WTC11 (cell line): ENCODE data around the gene TXNIP. TPM values are rescaled to one million over a fixed set of nuclear protein-coding genes. Genes with fewer than 3 reads are reported as not detected.

ENCODE experiments used
- ATAC-seq: fragments of 200-7000 bp; cut with Tn5 transposase; 2 replicates; pipeline ENCODE4 v1.10.0; 2021; ENCODE audit warnings: mild to moderate bottlenecking, moderate library complexity
- Bru-seq: library from RNA; stranded (reverse); fragments of 400-500 nt; gene quantifications from one replicate; lab custom pipeline; 2021; lab: Mats Ljungman, UMichigan
- CTCF ChIA-PET: fragments of 300-600 bp; sonication (Branson Sonifier 250); formaldehyde crosslinking; loops from one replicate; lab custom pipeline; 2021; ENCODE audit warnings: antibody characterized with exemption; lab: Charles Lee
- POLR2A ChIA-PET: fragments of 350-600 bp; sonication (Branson Sonifier 250); formaldehyde crosslinking; loops from one replicate; lab custom pipeline; 2021; ENCODE audit warnings: antibody characterized with exemption; lab: Charles Lee
- DNase-seq: peaks from one replicate; pipeline ENCODE4 v3.0.0; 2021; ENCODE audit warnings: low spot score
- H3K27ac Mint-ChIP-seq: 2 replicates; pipeline ENCODE4 v1.8.0; 2021; ENCODE audit warnings: mixed read lengths
- H3K27me3 Mint-ChIP-seq: 2 replicates; pipeline ENCODE4 v1.8.0; 2021; ENCODE audit warnings: low read depth, mild to moderate bottlenecking, moderate library complexity, mixed read lengths
- H3K36me3 Mint-ChIP-seq: 2 replicates; pipeline ENCODE4 v1.8.0; 2021; ENCODE audit warnings: mixed read lengths
- H3K4me1 Mint-ChIP-seq: 2 replicates; pipeline ENCODE4 v1.8.0; 2022; ENCODE audit warnings: mixed read lengths
- H3K4me3 Mint-ChIP-seq: 2 replicates; pipeline ENCODE4 v1.8.0; 2021; ENCODE audit warnings: mild to moderate bottlenecking, moderate library complexity, mixed read lengths
- H3K9me3 Mint-ChIP-seq: 2 replicates; pipeline ENCODE4 v1.8.0; 2021; ENCODE audit warnings: mixed read lengths
- CREM ChIP-seq: sonication (generic); formaldehyde crosslinking; IDR thresholded peaks from 2 replicates; pipeline ENCODE4 v1.8.1; 2022; ENCODE audit warnings: mild to moderate bottlenecking, missing genetic modification reagents, moderate library complexity
- ETV6 ChIP-seq: sonication (generic); formaldehyde crosslinking; IDR thresholded peaks from 2 replicates; pipeline ENCODE4 v1.8.1; 2022; ENCODE audit warnings: mild to moderate bottlenecking, missing genetic modification reagents
- FOXK1 ChIP-seq: sonication (generic); formaldehyde crosslinking; IDR thresholded peaks from 2 replicates; pipeline ENCODE4 v1.8.0; 2022; ENCODE audit warnings: mild to moderate bottlenecking, moderate library complexity, missing genetic modification reagents
- OVOL2 ChIP-seq: fragments of 250-450 bp; sonication (Bioruptor Pico); IDR thresholded peaks from 2 replicates; pipeline ENCODE4 v1.9.0; 2021; ENCODE audit warnings: mild to moderate bottlenecking, borderline replicate concordance
- SOX15 ChIP-seq: fragments of 250-450 bp; sonication (Bioruptor Pico); IDR thresholded peaks from 2 replicates; pipeline ENCODE4 v1.9.0; 2021; ENCODE audit warnings: mild to moderate bottlenecking
- TEAD1 ChIP-seq: sonication (generic); formaldehyde crosslinking; IDR thresholded peaks from 2 replicates; pipeline ENCODE4 v1.8.0; 2022; ENCODE audit warnings: mild to moderate bottlenecking, missing genetic modification reagents
- TP53 ChIP-seq: sonication (generic); formaldehyde crosslinking; IDR thresholded peaks from 2 replicates; pipeline ENCODE4 v1.8.1; 2023; ENCODE audit warnings: mild to moderate bottlenecking, missing genetic modification reagents
- ZNF232 ChIP-seq: sonication (generic); formaldehyde crosslinking; IDR thresholded peaks from 2 replicates; pipeline ENCODE4 v1.8.0; 2022; ENCODE audit warnings: mild to moderate bottlenecking, missing genetic modification reagents
- ZNF317 ChIP-seq: sonication (generic); formaldehyde crosslinking; IDR thresholded peaks from 2 replicates; pipeline ENCODE4 v1.8.1; 2023; ENCODE audit warnings: low read depth, mild to moderate bottlenecking, moderate library complexity, missing genetic modification reagents, borderline replicate concordance
- long read RNA-seq, 3 experiments: library from RNA in 1 of 3; library from capped mRNA in 1 of 3; library from polyadenylated mRNA in 1 of 3; unstranded in 2 of 3; stranded (forward) in 1 of 3; transcript quantifications; one replicate each; pipeline ENCODE4 v2.0.0, GENCODE V29; 2021
- total RNA-seq: library from RNA; stranded (reverse); gene quantifications from 3 replicates; pipeline ENCODE4 v1.2.3, GENCODE V29; 2021
- TF ChIP-seq, protein P1 (sequence below): sonication (generic); formaldehyde crosslinking; IDR thresholded peaks from 2 replicates; pipeline ENCODE4 v1.8.1; 2023; ENCODE audit warnings: mild to moderate bottlenecking, missing genetic modification reagents, borderline replicate concordance
- TF ChIP-seq, protein P2 (sequence below): fragments of 250-450 bp; sonication (Bioruptor Pico); IDR thresholded peaks from 2 replicates; pipeline ENCODE4 v2.1.2; 2022; ENCODE audit warnings: mild to moderate bottlenecking, moderate library complexity
- TF ChIP-seq, protein P3 (sequence below): sonication (generic); formaldehyde crosslinking; IDR thresholded peaks from 2 replicates; pipeline ENCODE4 v1.8.0; 2023; ENCODE audit warnings: mild to moderate bottlenecking, missing genetic modification reagents
- TF ChIP-seq, protein P4 (sequence below): sonication (generic); formaldehyde crosslinking; IDR thresholded peaks from 2 replicates; pipeline ENCODE4 v1.8.0; 2022; ENCODE audit warnings: mild to moderate bottlenecking, missing genetic modification reagents
- TF ChIP-seq, protein P5 (sequence below): sonication (generic); formaldehyde crosslinking; IDR thresholded peaks from 2 replicates; pipeline ENCODE4 v1.8.0; 2022; ENCODE audit warnings: mild to moderate bottlenecking, missing genetic modification reagents
- TF ChIP-seq, protein P6 (sequence below): fragments of 250-450 bp; sonication (Bioruptor Pico); IDR thresholded peaks from 2 replicates; pipeline ENCODE4 v1.9.0; 2021; ENCODE audit warnings: moderate library complexity, mild to moderate bottlenecking, inconsistent platforms, borderline replicate concordance
- TF ChIP-seq, protein P7 (sequence below): fragments of 200-600 bp; IDR thresholded peaks from 2 replicates; pipeline ENCODE4 v1.8.0; 2022; ENCODE audit warnings: antibody characterized with exemption

The TXNIP gene, protein sequence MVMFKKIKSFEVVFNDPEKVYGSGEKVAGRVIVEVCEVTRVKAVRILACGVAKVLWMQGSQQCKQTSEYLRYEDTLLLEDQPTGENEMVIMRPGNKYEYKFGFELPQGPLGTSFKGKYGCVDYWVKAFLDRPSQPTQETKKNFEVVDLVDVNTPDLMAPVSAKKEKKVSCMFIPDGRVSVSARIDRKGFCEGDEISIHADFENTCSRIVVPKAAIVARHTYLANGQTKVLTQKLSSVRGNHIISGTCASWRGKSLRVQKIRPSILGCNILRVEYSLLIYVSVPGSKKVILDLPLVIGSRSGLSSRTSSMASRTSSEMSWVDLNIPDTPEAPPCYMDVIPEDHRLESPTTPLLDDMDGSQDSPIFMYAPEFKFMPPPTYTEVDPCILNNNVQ
- 56.7 to 76.8 TPM (median 73.8 TPM) in 3 replicates for total RNA-seq
- Bru-seq, nascent RNA, result percentile 100 among the genes with signal in this experiment
- long read RNA-seq, experiment 1, transcript TXNIP-204 (8 exons, 2,926 nt), result major isoform, 50 of 62 reads
- long read RNA-seq, experiment 1, partial matches to known transcripts, result 6 of 62 reads
- long read RNA-seq, experiment 1, other reads (novel, unspliced or antisense), result 6 of 62 reads
- long read RNA-seq, experiment 2, transcript TXNIP-204 (8 exons, 2,926 nt), result major isoform, 53 of 77 reads
- long read RNA-seq, experiment 2, partial matches to known transcripts, result 9 of 77 reads
- long read RNA-seq, experiment 2, other reads (novel, unspliced or antisense), result 13 of 77 reads
- long read RNA-seq, experiment 3, partial matches to known transcripts, result 0 of 2 reads
- long read RNA-seq, experiment 3, other reads (novel, unspliced or antisense), result 0 of 2 reads

DNA sequence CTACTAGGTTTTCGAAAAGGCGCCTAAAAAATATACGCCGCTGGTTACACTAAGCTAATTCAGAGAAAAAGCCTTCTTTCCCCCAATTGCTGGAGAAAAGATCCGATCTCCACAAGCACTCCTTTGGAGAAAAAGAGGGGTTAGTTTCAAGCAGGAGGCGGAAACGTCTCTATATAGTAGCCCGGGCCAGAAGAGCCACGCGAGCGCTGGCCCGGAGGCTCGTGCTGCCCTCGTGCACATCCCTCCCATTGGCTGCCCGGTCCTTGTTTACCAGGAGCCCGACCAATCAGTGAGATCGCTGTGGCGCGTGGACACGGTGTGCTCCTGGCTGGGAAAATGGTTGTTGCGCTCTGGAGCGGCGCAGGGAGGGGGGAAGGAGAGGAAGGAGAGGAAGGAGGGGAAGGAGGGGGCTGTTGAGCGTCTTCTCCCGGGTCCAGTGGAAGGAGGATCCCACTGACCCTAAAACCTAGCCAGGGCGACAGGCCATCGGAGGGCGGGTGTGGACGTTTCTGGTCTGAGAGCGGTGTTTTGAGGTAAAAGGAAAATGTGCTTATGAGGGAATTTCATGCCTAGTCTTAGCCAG lies at the start of gene TXNIP:
Gene TXNIP, minus strand, starts transcription at position 147 of the 583 bp plus-strand sequence. CDS start 313 bp downstream, outside the sequence.
- DNase-seq (peak; percentile 99), ATAC-seq (peak; percentile 97)
- H3K9me3 Mint-ChIP-seq, result no peaks in the 10 kb centered on the region
- ChIA-PET POLR2A (interaction anchor here (0.8 to 1.1 kb wide), 3 partner anchors 17 to 69 kb away, joined by 3 to 4 read pairs (median 4); partner anchors contain the start of genes LIX1L and RBM8A), CTCF (interaction anchor here (0.6 to 3.4 kb wide), 6 partner anchors 10 to 105 kb away, joined by 3 to 14 read pairs (median 6); no protein-coding TSS in a partner anchor)
- H3K4me1 Mint-ChIP-seq, result peaks cover 65% of the 10 kb centered on the region
- peak within 1 kb of the TSS; percentile 98 for H3K4me3 Mint-ChIP-seq
- H3K27ac Mint-ChIP-seq, result peak within 1 kb of the TSS; percentile 97
- H3K27me3 Mint-ChIP-seq, result no peaks in the 10 kb centered on the region
- peaks cover 41% of the 10 kb centered on the region for H3K36me3 Mint-ChIP-seq
- TF ChIP-seq TP53 (CRISPR knock-in tag) (no peak), CREM (no peak), ZNF232 (CRISPR knock-in tag) (peak; percentile 92), ZNF317 (CRISPR knock-in tag) (no peak), SOX15 (CRISPR knock-in tag) (no peak), ETV6 (CRISPR knock-in tag) (peak; percentile 90), OVOL2 (CRISPR knock-in tag) (no peak), TEAD1 (peak; percentile 92), FOXK1 (CRISPR knock-in tag) (peak; percentile 100)
- TF ChIP-seq, protein P1, sequence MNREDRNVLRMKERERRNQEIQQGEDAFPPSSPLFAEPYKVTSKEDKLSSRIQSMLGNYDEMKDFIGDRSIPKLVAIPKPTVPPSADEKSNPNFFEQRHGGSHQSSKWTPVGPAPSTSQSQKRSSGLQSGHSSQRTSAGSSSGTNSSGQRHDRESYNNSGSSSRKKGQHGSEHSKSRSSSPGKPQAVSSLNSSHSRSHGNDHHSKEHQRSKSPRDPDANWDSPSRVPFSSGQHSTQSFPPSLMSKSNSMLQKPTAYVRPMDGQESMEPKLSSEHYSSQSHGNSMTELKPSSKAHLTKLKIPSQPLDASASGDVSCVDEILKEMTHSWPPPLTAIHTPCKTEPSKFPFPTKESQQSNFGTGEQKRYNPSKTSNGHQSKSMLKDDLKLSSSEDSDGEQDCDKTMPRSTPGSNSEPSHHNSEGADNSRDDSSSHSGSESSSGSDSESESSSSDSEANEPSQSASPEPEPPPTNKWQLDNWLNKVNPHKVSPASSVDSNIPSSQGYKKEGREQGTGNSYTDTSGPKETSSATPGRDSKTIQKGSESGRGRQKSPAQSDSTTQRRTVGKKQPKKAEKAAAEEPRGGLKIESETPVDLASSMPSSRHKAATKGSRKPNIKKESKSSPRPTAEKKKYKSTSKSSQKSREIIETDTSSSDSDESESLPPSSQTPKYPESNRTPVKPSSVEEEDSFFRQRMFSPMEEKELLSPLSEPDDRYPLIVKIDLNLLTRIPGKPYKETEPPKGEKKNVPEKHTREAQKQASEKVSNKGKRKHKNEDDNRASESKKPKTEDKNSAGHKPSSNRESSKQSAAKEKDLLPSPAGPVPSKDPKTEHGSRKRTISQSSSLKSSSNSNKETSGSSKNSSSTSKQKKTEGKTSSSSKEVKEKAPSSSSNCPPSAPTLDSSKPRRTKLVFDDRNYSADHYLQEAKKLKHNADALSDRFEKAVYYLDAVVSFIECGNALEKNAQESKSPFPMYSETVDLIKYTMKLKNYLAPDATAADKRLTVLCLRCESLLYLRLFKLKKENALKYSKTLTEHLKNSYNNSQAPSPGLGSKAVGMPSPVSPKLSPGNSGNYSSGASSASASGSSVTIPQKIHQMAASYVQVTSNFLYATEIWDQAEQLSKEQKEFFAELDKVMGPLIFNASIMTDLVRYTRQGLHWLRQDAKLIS (CRISPR knock-in tag), result peak; percentile 86; the same call in 1 of the 2 replicates
- TF ChIP-seq, protein P2, sequence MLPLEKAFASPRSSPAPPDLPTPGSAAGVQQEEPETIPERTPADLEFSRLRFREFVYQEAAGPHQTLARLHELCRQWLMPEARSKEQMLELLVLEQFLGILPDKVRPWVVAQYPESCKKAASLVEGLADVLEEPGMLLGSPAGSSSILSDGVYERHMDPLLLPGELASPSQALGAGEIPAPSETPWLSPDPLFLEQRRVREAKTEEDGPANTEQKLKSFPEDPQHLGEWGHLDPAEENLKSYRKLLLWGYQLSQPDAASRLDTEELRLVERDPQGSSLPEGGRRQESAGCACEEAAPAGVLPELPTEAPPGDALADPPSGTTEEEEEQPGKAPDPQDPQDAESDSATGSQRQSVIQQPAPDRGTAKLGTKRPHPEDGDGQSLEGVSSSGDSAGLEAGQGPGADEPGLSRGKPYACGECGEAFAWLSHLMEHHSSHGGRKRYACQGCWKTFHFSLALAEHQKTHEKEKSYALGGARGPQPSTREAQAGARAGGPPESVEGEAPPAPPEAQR (CRISPR knock-in tag), result no peak
- TF ChIP-seq, protein P3, sequence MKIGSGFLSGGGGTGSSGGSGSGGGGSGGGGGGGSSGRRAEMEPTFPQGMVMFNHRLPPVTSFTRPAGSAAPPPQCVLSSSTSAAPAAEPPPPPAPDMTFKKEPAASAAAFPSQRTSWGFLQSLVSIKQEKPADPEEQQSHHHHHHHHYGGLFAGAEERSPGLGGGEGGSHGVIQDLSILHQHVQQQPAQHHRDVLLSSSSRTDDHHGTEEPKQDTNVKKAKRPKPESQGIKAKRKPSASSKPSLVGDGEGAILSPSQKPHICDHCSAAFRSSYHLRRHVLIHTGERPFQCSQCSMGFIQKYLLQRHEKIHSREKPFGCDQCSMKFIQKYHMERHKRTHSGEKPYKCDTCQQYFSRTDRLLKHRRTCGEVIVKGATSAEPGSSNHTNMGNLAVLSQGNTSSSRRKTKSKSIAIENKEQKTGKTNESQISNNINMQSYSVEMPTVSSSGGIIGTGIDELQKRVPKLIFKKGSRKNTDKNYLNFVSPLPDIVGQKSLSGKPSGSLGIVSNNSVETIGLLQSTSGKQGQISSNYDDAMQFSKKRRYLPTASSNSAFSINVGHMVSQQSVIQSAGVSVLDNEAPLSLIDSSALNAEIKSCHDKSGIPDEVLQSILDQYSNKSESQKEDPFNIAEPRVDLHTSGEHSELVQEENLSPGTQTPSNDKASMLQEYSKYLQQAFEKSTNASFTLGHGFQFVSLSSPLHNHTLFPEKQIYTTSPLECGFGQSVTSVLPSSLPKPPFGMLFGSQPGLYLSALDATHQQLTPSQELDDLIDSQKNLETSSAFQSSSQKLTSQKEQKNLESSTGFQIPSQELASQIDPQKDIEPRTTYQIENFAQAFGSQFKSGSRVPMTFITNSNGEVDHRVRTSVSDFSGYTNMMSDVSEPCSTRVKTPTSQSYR (CRISPR knock-in tag), result no peak
- TF ChIP-seq, protein P4, sequence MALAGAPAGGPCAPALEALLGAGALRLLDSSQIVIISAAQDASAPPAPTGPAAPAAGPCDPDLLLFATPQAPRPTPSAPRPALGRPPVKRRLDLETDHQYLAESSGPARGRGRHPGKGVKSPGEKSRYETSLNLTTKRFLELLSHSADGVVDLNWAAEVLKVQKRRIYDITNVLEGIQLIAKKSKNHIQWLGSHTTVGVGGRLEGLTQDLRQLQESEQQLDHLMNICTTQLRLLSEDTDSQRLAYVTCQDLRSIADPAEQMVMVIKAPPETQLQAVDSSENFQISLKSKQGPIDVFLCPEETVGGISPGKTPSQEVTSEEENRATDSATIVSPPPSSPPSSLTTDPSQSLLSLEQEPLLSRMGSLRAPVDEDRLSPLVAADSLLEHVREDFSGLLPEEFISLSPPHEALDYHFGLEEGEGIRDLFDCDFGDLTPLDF (CRISPR knock-in tag), result 0 out of 2 replicates have a peak, but pooled peaks have one; percentile 41
- TF ChIP-seq, protein P5, sequence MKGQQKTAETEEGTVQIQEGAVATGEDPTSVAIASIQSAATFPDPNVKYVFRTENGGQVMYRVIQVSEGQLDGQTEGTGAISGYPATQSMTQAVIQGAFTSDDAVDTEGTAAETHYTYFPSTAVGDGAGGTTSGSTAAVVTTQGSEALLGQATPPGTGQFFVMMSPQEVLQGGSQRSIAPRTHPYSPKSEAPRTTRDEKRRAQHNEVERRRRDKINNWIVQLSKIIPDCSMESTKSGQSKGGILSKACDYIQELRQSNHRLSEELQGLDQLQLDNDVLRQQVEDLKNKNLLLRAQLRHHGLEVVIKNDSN (CRISPR knock-in tag), result no peak; the same call in 1 of the 2 replicates
- TF ChIP-seq, protein P6, sequence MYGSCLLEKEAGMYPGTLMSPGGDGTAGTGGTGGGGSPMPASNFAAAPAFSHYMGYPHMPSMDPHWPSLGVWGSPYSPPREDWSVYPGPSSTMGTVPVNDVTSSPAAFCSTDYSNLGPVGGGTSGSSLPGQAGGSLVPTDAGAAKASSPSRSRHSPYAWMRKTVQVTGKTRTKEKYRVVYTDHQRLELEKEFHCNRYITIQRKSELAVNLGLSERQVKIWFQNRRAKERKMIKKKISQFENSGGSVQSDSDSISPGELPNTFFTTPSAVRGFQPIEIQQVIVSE (CRISPR knock-in tag), result no peak
- TF ChIP-seq, protein P7, sequence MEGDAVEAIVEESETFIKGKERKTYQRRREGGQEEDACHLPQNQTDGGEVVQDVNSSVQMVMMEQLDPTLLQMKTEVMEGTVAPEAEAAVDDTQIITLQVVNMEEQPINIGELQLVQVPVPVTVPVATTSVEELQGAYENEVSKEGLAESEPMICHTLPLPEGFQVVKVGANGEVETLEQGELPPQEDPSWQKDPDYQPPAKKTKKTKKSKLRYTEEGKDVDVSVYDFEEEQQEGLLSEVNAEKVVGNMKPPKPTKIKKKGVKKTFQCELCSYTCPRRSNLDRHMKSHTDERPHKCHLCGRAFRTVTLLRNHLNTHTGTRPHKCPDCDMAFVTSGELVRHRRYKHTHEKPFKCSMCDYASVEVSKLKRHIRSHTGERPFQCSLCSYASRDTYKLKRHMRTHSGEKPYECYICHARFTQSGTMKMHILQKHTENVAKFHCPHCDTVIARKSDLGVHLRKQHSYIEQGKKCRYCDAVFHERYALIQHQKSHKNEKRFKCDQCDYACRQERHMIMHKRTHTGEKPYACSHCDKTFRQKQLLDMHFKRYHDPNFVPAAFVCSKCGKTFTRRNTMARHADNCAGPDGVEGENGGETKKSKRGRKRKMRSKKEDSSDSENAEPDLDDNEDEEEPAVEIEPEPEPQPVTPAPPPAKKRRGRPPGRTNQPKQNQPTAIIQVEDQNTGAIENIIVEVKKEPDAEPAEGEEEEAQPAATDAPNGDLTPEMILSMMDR, result no peak
